Activated CD4-positive, alpha-beta T cell treated with anti-CD3 and anti-CD28 coated beads for 24 hours (primary cell): ENCODE measurements around the gene IFNL1.
"Not testable (repeated sequence)": the region's sequence is repeated elsewhere in the genome, so short reads cannot be mapped to it uniquely, and the experiment has no call there.

Source experiments
- DNase-seq, 2 donors: peaks; one replicate each; pipeline ENCODE4 v3.0.0-alpha.2; 2020; ENCODE audit warnings: low read depth in 2 of 2

Gene IFNL1

DNA sequence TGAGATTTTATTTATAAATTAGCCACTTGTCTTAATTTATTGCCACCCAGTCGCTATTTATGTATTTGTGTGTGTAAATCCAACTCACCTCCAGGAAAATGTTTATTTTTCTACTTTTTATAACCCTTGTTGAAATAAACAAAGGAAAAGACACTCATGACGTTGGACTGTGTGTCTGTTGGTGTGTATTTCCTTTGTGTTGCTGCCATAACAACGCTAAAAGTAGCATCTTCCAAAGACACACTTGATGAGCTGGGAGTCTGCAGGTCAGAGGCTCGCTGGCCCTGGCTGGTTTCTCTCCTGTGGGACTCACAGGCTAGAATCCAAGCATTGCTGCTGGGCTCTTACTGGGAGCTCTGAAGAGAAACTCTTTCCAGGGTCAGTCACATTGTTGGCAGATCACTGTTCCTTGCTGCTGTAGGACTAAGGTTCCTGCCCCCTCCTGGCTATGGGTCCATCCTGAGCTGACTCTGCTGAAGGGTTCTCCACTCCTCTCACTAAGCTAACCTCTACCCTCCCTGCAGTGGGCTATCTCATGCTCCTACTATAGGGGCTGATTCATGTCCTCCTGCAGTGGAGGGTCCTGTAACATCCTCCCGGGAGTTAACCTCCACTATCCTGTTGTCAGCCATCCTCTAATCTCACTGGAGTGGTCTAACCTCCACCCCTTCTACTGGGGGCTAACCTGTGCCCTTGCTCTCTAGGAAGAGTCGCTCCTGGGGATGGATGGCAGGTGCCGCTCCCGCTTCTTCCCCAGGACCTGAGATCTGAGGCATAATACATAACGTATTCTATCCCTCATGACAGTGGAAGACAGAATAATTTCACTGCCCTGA, 26.0 kb upstream of the IFNL1 start:
- no peak for DNase-seq

DNA sequence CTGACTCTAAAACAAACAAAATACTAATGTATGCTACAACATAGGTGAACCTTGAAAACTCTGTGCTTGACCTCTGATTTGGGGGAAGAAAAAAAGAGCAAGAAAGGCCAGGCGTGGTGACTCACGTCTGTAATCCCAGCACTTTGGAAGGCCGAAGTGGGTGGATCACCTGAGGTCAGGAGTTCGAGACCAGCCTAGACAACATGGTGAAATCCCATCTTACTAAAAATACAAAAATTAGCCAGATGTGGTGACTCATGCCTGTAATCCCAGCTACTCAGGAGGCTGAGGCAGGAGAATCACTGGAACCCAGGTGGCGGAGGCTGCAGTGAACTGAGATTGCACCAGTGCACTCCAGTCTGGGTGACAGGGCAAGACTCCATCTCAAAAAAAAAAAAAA, 22.3 kb upstream of the IFNL1 start:
- not testable (repeated sequence) for DNase-seq

DNA sequence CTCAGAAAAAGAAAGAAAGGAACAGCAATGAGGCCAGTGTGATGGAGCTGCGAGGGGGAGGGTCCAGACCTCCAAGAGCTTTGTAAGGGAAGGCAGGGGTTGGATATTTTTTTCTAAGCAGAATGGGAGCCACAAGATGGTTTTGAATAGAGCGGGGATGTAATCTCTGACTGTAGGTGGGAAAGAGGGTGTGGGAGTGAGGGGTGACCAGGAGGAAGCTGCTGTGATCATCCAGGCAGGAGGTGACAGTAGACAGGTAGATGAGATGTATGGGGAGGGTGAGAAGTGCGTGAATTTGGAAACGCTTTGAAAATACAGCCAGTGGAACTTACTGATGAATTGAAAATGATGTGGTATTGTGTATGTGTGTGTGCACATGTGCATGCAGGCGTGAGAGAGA, 20.6 kb upstream of the IFNL1 start:
- DNase-seq = no peak

DNA sequence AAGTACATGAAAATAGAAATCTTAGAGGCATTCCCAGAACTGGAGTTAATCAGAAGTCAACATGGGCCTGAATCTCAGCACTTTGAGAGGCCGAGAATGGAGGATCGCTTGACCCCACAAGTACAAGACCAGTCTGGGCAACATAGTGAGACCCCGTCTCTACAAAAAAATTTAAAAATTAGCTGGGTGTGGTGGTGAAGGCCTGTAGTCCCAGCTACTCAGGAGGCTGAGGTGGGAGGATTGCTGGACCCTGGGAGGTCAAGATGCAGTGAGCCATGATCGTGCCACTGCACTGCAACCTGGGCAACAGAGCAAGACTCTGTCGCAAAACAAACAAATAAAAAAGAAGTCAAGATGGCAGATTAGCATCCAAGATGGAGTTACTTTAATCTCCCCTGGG, 19.5 kb upstream of the IFNL1 start:
- DNase-seq = no peak

DNA sequence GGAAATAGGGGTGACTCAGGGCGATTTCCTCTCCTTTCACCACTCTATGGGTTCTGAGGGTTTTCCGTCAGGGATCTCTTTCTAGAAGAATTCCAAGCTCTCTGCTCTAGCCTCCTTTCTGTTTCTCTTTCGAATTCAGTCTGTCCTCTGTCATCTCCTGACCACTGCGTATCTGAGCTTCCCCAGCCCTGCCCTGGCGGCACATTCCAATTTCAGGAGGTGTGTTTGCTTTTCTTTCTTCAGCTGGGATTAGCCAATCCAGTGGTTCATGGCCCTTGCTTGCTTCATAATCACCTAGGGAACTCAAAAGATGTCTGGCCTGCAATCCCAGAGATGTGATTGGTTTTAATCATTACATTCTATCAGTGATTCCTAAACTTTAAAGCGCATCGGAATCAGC, 18.6 kb upstream of the IFNL1 start:
- no peak for DNase-seq

DNA sequence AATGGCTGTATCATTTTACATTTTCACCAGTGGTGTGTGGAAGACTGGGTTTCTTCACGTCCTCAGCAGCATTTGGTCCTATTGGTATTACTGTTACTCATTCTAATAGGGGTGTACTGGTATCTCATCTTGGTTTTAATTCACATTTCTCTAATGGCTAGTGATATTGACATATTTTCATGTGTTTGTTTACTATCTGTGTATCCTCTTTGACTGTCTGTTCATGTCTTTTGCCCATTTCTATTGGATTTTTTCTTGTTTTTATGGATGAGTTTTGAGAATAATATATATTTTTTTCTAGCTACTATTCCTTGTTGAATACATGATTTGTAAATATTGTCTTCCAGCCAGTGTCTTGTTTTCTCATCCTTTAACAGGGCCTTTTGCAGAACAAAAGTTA, 14.2 kb upstream of the IFNL1 start:
- DNase-seq = no peak

DNA sequence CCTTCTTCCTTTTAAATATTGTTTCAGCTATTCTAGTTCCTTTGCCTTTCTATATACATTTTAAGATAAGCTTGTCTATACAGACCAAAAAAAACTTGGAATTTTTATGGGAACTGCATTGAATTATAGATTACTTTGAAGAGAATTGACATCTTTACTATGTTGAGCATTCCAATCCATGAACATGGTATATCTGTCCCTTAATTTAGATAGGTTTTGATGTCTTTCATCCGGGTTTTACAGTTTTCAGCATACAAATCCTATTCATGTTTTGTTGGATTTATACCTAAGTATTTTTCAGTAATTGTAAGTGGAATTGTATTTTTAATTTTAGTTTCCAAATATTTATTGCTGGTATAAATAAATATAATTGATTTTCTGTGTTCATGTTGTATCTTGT, 12.2 kb upstream of the IFNL1 start:
- no peak for DNase-seq

DNA sequence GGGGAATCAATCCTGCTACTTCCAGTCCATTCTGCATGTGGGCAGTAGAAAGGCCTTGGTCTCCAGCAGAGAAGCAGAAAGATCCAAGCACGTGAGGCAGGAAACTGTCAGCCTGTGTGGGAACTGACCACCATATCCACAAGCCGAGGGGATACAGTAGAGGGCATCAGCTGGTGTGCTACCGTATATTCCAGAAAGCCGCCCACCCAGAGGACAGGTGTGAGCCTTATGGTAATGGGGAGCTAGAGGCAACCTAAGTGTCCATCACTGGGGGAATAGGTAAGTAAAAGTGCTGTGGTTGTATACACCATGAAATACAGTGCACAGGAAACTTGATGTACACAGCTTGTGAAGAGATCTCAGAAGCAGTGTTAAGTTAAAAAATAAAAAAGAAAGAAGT, 2.8 kb upstream of the IFNL1 start:
- no peak for DNase-seq

DNA sequence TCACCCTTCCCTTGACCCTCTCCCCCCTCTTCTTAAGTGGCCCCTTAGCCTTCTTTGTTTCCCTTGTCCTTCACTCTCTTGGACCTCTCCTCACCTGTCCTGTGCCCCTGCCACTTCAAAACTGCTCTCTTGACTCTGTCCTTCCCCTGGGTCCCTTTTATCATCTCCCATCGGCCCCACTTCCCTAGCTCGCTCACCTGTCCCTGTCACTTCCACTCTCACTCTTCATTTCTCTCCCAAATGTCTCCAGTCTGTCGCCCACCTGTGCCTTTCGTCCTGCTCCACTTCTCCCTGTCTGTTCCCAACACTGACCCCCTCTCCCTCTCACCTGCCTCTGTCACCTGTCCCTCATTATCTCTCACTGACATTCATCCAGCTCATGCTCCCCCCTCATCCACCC, 699 bp downstream of the IFNL1 start:
- no peak for DNase-seq

DNA sequence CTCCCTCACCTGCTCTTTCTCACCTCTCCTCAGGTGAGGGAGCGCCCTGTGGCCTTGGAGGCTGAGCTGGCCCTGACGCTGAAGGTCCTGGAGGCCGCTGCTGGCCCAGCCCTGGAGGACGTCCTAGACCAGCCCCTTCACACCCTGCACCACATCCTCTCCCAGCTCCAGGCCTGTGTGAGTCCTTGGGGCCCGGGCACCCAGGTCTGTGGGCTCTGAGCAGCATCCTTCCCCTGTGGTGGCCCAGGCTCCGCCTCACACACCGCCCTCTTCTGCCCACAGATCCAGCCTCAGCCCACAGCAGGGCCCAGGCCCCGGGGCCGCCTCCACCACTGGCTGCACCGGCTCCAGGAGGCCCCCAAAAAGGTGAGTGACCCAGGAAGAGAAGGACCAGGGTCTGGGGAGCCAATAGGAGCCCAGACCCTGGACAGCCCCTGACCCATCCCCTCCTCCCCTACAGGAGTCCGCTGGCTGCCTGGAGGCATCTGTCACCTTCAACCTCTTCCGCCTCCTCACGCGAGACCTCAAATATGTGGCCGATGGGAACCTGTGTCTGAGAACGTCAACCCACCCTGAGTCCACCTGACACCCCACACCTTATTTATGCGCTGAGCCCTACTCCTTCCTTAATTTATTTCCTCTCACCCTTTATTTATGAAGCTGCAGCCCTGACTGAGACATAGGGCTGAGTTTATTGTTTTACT, 1.9 kb downstream of the IFNL1 start:
- DNase-seq = peak in 1 of 2 donors; percentile 7

DNA sequence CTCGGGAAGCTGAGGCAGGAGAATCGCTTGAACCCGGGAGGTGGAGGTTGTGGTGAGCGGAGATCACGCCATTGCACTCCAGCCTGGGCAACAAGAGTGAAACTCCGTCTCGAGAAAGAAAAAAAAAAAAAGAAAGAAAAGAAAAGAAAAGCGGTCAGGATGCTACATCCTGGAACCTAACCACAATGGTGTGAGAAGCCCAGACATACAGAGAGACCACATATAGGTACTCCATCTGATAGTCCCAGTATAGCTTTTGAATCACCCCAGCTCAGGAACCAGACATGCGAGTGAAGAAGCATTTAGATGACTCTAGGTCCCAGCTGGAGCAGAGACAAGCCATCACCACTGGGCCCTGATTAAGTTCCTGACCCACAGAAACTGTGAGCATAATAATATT, 3.2 kb downstream of the IFNL1 start:
- DNase-seq = no peak

DNA sequence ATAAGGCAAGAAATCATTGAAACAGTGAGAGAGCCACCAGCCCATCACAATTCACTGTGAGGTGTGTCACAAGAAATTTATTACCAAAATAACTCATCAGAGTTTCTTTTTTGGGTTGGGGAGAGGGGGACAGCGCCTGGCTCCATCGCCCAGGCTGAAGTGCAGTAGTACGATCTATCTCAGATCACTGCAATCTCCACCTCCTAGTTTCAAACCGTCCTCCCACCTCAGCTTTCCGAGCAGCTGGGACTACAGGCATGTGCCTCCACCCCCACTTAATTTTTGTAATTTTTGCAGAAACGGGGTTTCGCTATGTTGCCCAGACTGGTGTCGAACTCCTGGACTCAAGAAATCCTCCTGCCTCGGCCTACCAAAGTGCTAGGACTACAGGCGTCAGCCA, 3.6 kb downstream of the IFNL1 start:
- no peak for DNase-seq

DNA sequence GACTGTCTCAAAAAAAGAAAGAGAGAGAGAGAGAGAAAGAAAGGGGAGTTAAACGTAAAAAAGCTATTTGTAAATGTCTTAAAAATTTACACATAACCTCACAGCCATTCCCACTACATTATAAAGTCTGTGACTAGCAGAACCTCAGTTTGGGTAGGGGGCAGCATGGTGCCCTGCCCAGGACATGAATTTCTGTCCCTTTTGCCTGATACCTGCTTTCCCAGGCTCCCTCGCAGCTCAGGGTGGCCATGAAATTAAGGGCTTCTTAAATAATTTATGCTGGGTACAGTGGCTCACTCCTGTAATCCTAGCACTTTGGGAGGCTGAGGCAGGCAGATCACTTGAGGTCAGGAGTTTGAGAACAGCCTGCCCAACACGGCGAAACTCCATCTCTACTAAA, 4.8 kb downstream of the IFNL1 start:
- no peak for DNase-seq

DNA sequence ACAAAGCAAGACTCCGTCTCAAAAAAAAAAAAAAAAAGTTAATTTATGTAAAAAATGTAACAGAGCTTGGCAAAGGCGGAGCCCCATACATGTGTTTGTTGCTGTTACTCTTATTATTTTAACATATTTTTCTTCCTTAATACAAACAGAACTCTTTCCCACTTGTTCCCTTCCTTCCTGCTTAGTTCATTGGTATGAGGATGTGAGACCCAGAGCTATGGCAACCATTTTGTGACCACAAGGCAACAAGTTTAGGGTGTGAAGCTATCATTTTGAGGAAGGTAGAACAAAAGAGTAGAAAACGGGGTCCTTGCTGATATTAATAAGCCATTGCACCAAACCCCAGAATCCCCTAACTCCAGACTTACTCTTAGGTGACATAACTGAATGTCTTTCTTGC, 5.4 kb downstream of the IFNL1 start:
- DNase-seq = no peak

DNA sequence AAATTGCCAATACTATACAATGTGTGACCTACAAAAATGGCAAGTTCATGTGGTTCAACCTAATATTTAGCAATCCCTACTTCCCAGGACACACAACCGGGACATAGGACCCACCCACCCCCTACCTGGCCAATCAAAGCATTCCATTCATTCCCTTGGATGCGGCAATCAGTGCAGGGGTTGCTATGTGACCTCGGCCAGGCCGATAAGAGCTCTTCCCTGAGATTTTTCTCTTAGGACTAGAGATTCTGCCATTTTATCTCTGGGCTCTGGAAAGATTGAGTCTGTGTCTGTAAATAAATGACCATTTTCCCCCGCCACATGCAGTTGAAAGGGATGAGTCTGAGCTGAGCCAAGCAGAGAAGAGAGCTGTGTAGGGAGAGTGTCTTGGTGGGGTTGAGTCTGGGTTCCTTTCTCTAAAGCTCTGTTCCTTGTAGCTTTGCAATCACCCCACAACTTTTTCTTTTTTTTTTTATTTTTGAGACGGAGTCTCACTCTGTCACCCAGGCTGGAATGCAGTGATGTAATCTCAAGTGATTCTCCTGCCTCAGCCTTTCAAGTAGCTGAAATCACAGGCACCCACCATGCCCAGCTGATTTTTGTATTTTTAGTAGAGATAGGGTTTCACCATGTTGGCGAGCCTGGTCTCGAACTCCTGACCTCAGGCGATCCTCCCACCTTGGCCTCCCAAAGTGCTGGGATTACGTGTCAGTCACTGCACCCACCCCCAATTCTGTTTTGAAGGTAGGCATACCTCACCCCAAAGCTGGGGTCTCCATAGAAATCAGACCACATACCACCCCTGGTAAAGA, 7.4 kb downstream of the IFNL1 start:
- no peak for DNase-seq

DNA sequence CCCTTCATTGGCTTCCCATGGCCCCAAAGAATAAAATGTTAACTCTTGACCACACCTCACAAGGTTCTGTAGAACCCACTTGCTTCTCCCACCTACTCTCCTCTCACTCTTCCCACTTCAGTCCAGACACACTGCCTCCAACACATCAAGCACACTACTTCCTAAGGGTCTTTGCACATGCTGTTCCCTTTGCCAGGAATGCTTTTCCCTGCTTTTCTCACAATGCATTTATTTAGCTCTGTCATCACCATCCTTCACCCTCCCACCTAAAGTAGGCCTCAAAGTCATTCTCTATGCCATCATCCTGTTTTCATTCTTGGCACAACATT, 7.9 kb downstream of the IFNL1 start:
- DNase-seq = no peak

DNA sequence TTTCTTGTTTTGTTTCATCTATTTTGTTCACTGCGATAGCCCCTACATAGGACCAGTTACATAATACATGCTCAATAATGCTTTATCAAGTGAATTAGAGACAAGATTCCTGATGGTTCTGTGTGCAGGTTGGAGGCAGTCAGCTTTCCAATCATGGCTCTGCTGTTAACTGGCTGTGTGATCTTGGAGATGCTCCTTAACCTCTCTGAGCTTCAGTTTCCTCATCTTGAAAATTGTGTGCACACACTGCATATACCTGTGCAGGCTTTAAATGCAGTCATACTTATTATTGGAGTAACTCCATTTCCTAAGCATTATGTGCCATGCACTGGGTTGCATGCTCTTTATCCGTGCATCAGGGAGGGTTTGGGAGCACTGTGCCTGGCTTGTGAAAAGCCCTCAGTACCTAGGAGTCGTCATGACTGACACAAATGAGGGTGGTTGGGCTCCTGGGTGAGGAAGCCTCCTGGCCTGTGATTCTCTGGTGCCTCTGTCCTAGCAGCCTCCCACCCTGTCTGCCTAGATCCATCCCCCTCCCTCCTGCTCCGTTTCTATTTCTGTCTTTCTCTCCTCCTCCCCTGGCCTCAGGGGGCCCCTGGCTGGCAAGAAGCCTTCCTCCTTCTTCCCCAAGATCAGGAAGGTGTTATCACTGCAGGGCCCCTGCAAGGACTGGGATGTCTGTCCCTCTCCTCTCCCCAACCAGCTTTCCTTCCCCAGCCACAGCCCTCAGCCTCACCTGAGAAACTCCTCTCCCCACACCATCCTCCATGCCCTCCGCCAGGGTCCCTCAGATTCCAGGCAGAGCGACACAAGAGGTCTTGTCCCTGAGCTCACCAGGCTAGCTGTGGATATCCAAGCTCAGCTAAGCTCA, 8.7 kb downstream of the IFNL1 start:
- no peak for DNase-seq

DNA sequence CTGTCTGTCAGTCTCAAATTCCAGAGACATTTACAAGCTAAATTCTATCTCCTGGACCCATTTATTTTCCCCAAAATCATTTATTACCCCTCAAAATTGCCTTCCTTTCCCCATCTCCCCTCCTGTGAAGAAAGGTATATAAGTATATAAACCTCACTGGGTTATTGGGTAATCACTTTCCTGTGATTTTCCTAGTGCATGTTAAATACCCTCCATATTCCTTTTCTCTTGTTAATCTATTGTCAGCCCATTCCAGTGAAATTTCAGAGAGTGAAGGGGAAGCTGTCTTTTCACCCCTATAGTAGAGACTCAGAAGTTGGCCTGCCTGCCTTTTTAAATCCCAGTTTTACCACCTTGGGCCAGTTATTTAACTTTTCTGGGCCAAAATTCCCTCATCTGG, 9.9 kb downstream of the IFNL1 start:
- DNase-seq = no peak

DNA sequence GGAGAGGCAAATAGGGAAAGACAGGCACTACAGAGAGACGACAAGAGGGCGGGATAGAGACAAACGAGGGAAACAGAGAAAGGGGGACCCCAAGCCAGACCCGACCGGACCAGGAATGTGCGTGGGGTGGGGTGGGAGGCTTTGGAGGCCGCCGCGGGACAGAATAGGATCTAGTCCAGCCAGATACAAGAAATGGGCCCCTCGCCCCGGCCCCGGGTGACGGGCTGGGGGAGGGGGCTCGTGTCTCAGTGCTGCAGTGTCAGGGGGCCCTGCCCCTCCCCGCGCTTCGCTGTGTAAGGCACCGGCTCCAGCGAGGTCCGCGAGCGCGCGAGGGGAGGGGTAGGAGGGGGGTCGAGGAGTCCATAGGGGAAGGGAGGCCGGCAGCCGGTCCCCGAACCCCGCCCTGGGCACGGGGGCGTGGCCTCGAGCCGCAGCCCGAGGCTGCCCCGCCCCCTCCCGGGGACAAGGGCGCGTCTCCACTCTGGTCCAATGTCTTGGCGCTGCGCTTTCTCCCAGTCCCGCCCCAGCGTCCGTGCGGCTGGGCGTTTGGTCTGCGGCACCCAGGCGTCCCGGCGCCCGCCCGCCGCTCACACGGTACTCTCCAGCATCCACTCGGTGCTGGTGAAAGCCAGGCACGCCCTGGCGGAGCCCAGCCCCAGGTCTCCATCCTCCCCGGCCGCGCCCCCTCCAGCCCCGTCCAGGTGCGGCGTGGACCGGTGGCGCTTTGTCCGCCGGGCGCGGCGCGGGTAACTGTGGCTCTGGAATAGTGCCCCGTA, 11.0 kb downstream of the IFNL1 start:
- no peak for DNase-seq

DNA sequence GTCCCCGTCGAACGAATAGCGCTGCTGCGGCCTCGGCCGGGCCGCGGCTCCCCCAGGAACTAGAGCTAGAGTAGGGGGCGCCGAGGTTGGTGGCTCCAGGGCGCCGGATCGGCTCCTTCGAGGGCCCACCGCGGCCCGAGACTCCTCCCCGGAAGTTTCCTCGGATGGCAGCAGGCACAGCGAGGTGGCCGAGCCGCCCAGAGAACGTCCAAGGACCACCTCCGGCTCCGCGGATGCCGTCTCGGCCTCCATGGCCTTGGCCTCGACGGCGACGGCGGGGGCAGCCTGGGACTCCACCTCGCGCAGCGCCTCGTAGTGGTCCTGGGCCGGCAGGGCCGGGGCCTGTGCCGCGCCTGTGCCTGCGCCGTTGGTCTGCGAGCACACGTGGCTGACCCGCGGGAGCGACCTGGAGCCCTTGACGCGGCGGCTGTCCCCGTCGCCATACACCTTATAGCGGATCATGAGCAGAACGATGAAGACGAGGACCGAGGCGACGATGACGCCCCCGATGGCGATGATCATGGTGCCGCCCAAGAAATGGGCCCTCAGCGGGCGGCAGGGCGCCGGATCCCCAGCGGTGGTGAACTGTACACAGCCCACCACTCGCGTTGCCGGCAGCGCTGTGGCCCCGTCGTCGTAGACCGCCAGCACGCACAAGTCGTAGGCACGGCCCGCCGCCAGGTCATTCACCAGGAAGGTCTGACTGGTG, 11.8 kb downstream of the IFNL1 start:
- no peak for DNase-seq
